ENCODE results near the gene ETV3. TPM values are rescaled to one million over a fixed set of nuclear protein-coding genes. Genes with fewer than 3 reads are reported as not detected.

ETV3 gene
- total and polyA plus RNA-seq, 2 of the 13 experiments (the other 11 are each of a cell fraction or from before 2014, with no cell fraction given) = 4.2 to 5.8 TPM

DNA sequence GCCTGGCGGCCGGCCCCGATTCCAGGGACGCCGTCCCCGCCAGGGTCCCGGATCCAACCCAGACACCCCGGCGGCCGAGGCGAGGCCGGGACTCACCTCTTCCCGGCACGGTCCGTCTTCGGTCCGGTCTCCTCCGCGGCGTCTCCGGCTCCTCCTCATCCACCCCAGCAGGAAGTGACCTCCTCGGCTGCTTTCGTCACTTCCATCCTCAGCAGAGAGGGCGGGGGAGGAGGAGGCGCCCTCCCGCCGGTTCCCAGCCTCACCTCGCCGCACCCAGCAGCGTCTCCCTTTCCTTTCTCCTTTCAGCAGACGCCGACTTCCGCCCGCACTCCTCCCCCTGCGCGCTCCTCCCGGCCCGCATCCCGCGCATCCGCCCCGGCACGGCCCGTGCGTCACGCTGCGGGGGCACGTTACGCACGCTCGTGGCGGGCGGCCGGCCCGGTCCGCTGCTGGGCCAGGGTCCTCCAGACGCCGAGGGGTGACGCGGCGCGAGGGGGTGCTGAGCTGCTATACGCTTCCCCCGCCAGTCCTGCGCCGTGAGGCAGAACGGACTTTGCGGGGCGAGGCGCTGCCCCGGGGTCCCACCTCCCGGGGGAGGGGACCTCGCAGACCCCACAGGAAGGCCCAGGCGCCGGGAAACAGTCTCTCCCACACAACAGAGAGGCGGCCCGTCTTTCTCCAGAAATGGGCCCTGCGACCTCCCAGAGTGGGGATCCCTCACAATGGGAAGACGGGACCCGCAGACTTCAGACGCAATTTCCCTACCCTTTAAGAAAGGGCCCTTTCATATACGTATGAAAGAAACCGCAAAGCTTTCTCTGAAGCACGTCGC lies at the start of gene ETV3 (continued):
- TF ChIP-seq, protein P1, sequence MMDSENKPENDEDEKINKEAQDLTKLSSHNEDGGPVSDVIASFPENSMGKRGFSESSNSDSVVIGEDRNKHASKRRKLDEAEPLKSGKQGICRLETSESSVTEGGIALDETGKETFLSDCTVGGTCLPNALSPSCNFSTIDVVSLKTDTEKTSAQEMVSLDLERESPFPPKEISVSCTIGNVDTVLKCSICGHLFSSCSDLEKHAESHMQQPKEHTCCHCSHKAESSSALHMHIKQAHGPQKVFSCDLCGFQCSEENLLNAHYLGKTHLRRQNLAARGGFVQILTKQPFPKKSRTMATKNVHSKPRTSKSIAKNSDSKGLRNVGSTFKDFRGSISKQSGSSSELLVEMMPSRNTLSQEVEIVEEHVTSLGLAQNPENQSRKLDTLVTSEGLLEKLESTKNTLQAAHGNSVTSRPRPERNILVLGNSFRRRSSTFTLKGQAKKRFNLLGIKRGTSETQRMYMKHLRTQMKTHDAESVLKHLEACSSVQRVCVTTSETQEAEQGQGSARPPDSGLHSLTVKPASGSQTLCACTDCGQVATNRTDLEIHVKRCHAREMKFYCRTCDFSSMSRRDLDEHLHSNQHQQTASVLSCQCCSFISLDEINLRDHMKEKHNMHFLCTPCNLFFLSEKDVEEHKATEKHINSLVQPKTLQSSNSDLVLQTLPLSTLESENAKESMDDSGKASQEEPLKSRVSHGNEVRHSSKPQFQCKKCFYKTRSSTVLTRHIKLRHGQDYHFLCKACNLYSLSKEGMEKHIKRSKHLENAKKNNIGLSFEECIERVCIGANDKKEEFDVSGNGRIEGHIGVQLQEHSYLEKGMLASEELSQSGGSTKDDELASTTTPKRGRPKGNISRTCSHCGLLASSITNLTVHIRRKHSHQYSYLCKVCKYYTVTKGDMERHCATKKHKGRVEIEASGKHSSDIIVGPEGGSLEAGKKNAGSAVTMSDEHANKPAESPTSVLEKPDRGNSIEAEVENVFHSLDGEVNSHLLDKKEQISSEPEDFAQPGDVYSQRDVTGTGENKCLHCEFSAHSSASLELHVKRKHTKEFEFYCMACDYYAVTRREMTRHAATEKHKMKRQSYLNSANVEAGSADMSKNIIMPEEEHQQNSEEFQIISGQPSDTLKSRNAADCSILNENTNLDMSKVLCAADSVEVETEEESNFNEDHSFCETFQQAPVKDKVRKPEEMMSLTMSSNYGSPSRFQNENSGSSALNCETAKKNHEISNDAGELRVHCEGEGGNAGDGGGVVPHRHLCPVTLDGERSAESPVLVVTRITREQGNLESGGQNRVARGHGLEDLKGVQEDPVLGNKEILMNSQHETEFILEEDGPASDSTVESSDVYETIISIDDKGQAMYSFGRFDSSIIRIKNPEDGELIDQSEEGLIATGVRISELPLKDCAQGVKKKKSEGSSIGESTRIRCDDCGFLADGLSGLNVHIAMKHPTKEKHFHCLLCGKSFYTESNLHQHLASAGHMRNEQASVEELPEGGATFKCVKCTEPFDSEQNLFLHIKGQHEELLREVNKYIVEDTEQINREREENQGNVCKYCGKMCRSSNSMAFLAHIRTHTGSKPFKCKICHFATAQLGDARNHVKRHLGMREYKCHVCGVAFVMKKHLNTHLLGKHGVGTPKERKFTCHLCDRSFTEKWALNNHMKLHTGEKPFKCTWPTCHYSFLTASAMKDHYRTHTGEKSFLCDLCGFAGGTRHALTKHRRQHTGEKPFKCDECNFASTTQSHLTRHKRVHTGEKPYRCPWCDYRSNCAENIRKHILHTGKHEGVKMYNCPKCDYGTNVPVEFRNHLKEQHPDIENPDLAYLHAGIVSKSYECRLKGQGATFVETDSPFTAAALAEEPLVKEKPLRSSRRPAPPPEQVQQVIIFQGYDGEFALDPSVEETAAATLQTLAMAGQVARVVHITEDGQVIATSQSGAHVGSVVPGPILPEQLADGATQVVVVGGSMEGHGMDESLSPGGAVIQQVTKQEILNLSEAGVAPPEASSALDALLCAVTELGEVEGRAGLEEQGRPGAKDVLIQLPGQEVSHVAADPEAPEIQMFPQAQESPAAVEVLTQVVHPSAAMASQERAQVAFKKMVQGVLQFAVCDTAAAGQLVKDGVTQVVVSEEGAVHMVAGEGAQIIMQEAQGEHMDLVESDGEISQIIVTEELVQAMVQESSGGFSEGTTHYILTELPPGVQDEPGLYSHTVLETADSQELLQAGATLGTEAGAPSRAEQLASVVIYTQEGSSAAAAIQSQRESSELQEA (CRISPR knock-in tag; IDR thresholded peaks at IDR 0.05; ENCODE audit: not compliant biosample characterization) = peak; percentile 33
- TF ChIP-seq GFI1 (CRISPR knock-in tag; IDR thresholded peaks at IDR 0.05; ENCODE audit: borderline replicate concordance) (0 out of 2 replicates have a peak, but pooled peaks have one; percentile 63), RBM39 (IDR thresholded peaks at IDR 0.05; ENCODE audit: low read depth, low read length, poor library complexity, severe bottlenecking) (peak; percentile 73), FLYWCH1 (CRISPR knock-in tag; IDR thresholded peaks at IDR 0.05) (0 out of 2 replicates have a peak, but pooled peaks have one; percentile 68), JDP2 (CRISPR knock-in tag; IDR thresholded peaks at IDR 0.05; ENCODE audit: borderline replicate concordance) (no peak), ZNF776 (CRISPR knock-in tag; IDR thresholded peaks at IDR 0.05) (peak; percentile 83; the same call in 1 of the 2 replicates), ZNF563 (CRISPR knock-in tag; IDR thresholded peaks at IDR 0.05) (peak; percentile 89), ZNF619 (CRISPR knock-in tag; IDR thresholded peaks at IDR 0.05) (0 out of 2 replicates have a peak, but pooled peaks have one; percentile 66), KLF11 (CRISPR knock-in tag; IDR thresholded peaks at IDR 0.05) (no peak)
- TF ChIP-seq, protein P2, sequence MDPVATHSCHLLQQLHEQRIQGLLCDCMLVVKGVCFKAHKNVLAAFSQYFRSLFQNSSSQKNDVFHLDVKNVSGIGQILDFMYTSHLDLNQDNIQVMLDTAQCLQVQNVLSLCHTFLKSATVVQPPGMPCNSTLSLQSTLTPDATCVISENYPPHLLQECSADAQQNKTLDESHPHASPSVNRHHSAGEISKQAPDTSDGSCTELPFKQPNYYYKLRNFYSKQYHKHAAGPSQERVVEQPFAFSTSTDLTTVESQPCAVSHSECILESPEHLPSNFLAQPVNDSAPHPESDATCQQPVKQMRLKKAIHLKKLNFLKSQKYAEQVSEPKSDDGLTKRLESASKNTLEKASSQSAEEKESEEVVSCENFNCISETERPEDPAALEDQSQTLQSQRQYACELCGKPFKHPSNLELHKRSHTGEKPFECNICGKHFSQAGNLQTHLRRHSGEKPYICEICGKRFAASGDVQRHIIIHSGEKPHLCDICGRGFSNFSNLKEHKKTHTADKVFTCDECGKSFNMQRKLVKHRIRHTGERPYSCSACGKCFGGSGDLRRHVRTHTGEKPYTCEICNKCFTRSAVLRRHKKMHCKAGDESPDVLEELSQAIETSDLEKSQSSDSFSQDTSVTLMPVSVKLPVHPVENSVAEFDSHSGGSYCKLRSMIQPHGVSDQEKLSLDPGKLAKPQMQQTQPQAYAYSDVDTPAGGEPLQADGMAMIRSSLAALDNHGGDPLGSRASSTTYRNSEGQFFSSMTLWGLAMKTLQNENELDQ (CRISPR knock-in tag; IDR thresholded peaks at IDR 0.05; ENCODE audit: borderline replicate concordance) = no peak
- TF ChIP-seq, protein P3, sequence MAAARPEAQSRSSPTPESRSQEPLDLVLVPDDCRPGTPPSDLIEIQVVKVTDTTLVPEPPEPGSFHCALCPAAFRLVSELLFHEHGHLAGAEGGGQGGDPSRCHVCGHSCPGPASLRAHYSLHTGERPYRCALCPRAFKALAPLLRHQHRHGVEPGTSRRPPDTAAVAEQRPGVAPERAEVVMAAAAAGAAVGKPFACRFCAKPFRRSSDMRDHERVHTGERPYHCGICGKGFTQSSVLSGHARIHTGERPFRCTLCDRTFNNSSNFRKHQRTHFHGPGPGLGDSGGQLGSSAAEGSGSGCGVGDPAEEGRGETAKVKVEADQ (CRISPR knock-in tag; IDR thresholded peaks at IDR 0.05; ENCODE audit: borderline replicate concordance) = peak; percentile 56; the same call in 1 of the 2 replicates
